Thyroid gland (tissue), 4 donors: ENCODE data around the gene SH3BGRL2. TPM values are rescaled to one million over a fixed set of nuclear protein-coding genes. Genes with fewer than 3 reads are reported as not detected.
A peak's percentile ranks its signal among the peaks of the same experiment; 100 is the strongest.

Experiments
- DNase-seq, 2 donors: peaks; one replicate each; pipeline ENCODE4 v3.0.0-alpha.2; 2019
- H3K27ac ChIP-seq, 3 donors: fragments of 200-600 bp; sonication (generic); 1 replicate in 2 of 3; 2 replicates in 1 of 3; pipeline ENCODE4 v1.5.1; 2016 to 2019; ENCODE audit warnings: mild to moderate bottlenecking in 1 of 3, moderate library complexity in 1 of 3
- H3K27me3 ChIP-seq: fragments of 200-600 bp; sonication (generic); one replicate; pipeline ENCODE4 v1.5.1; 2019
- H3K36me3 ChIP-seq, 2 donors: fragments of 200-600 bp; sonication (generic); one replicate each; pipeline ENCODE4 v1.5.1; 2016 to 2019
- H3K4me1 ChIP-seq, 2 donors: fragments of 200-600 bp; sonication (generic); one replicate each; pipeline ENCODE4 v1.5.1; 2017 to 2019
- H3K4me3 ChIP-seq, 3 donors: fragments of 200-600 bp; sonication (generic); replicated peaks in 1 of 3; 1 replicate in 2 of 3; 2 replicates in 1 of 3; pipeline ENCODE4 v1.5.1; 2016; ENCODE audit warnings: mild to moderate bottlenecking in 1 of 3
- H3K9me3 ChIP-seq: fragments of 200-600 bp; sonication (generic); one replicate; pipeline ENCODE4 v1.5.1; 2017
- CTCF ChIP-seq, 6 experiments: fragments of 200-600 bp in 3 of 6; fragments of 450-650 bp in 3 of 6; sonication (generic) in 3 of 6; IDR thresholded peaks; one replicate each; pipeline ENCODE4 v1.5.1; 2016 to 2019; ENCODE audit warnings: antibody characterized with exemption in 6 of 6, mild to moderate bottlenecking in 2 of 6, inconsistent platforms in 1 of 6, moderate library complexity in 1 of 6
- POLR2A ChIP-seq, 2 donors: fragments of 450-650 bp; IDR thresholded peaks; one replicate each; pipeline ENCODE4 v1.6.1; 2017; ENCODE audit warnings: antibody characterized with exemption in 2 of 2, mild to moderate bottlenecking in 2 of 2, moderate library complexity in 1 of 2
- WGBS, 2 donors: methylation state at CpG; one replicate each; pipeline ENCODE4 v1.1.5; 2017; 5-methylcytosine and 5-hydroxymethylcytosine counted together
- intact Hi-C: fragments of 100-400 bp; cut with DNase I; formaldehyde crosslinking; loops from one replicate; pipeline ENCODE4 v1.15.1; 2023
- total RNA-seq, 4 donors: library from RNA; depleted of rRNA; stranded (reverse); fragments of >200 nt; gene quantifications; one replicate each; pipeline ENCODE4 v1.2.3, GENCODE V29; 2016

Gene SH3BGRL2
- total RNA-seq, 4 donors from 2014 or later: 170 to 225 (median 183) TPM

- H3K27ac ChIP-seq: no peak overlapping the region
- intact Hi-C loops: no loop called here
- H3K27me3 ChIP-seq: no peaks in the 10 kb centered on the region
- TF ChIP-seq POLR2A (IDR thresholded peaks at IDR 0.05) (no peak), CTCF (IDR thresholded peaks at IDR 0.05) (no peak)
- DNase-seq: no peak
- H3K4me1 ChIP-seq: peaks cover 0 to 14% of the 10 kb centered on the region in 2 donors
- no peak overlapping the region for H3K4me3 ChIP-seq
- WGBS, 2 donors: 81 to 95% methylated on average over 4 of the region's 4 CpGs
- H3K9me3 ChIP-seq: no peaks in the 10 kb centered on the region
- H3K36me3 ChIP-seq: no peaks in the 10 kb centered on the region
Observed at GRCh38 chr6:79598012-79598411, 33.1 kb upstream of the SH3BGRL2 start.

- no peak overlapping the region for H3K4me3 ChIP-seq
- DNase-seq: no peak
- peaks cover 0 to 10% of the 10 kb centered on the region in 2 donors for H3K4me1 ChIP-seq
- no peaks in the 10 kb centered on the region for H3K27me3 ChIP-seq
- intact Hi-C loops: no loop called here
- 89 to 94% methylated on average over 5 of the region's 5 CpGs for WGBS, 2 donors
- TF ChIP-seq POLR2A (IDR thresholded peaks at IDR 0.05) (no peak), CTCF (IDR thresholded peaks at IDR 0.05) (no peak)
- no peak overlapping the region for H3K27ac ChIP-seq
- H3K36me3 ChIP-seq: no peaks in the 10 kb centered on the region
- H3K9me3 ChIP-seq: no peaks in the 10 kb centered on the region
Observed at GRCh38 chr6:79599725-79600259, 31.3 kb upstream of the SH3BGRL2 start.

- 76 to 93% methylated on average over 3 of the region's 3 CpGs for WGBS, 2 donors
- no peaks in the 10 kb centered on the region for H3K9me3 ChIP-seq
- DNase-seq: no peak
- H3K4me3 ChIP-seq: no peak overlapping the region
- TF ChIP-seq CTCF (IDR thresholded peaks at IDR 0.05): no peak
- TF ChIP-seq POLR2A (IDR thresholded peaks at IDR 0.05): no peak
- peaks cover 0 to 10% of the 10 kb centered on the region in 2 donors for H3K4me1 ChIP-seq
- H3K27me3 ChIP-seq: no peaks in the 10 kb centered on the region
- peak overlapping the region in 1 of 3 donors; percentile 19 for H3K27ac ChIP-seq
- no peaks in the 10 kb centered on the region for H3K36me3 ChIP-seq
- intact Hi-C loops: no loop called here
Observed at GRCh38 chr6:79600313-79600712, 30.8 kb upstream of the SH3BGRL2 start.

GRCh38 chr6:79600812-79601609, 30.1 kb upstream of the SH3BGRL2 start:
- Histone ChIP-seq H3K4me1 (peaks cover 0 to 10% of the 10 kb centered on the region in 2 donors), H3K27ac (no peak overlapping the region), H3K9me3 (no peaks in the 10 kb centered on the region), H3K36me3 (no peaks in the 10 kb centered on the region), H3K27me3 (no peaks in the 10 kb centered on the region), H3K4me3 (no peak overlapping the region)
- intact Hi-C loops: no loop called here
- no peak for TF ChIP-seq CTCF (IDR thresholded peaks at IDR 0.05)
- TF ChIP-seq POLR2A (IDR thresholded peaks at IDR 0.05): no peak
- 63 to 68% methylated on average over 3 of the region's 3 CpGs for WGBS, 2 donors
- DNase-seq: no peak

GRCh38 chr6:79602859-79603258, 28.3 kb upstream of the SH3BGRL2 start:
- Histone ChIP-seq H3K36me3 (no peaks in the 10 kb centered on the region), H3K4me3 (no peak overlapping the region), H3K4me1 (peaks cover 0 to 10% of the 10 kb centered on the region in 2 donors), H3K27ac (no peak overlapping the region), H3K9me3 (no peaks in the 10 kb centered on the region), H3K27me3 (no peaks in the 10 kb centered on the region)
- intact Hi-C loops: no loop called here
- no peak for DNase-seq
- no peak for TF ChIP-seq CTCF (IDR thresholded peaks at IDR 0.05)
- no peak for TF ChIP-seq POLR2A (IDR thresholded peaks at IDR 0.05)
